K562 (cell line): Measurements from ENCODE around the gene RBMX. TPM values are rescaled to one million over a fixed set of nuclear protein-coding genes. Genes with fewer than 3 reads are reported as not detected.

ENCODE experiments used
- CBX1 ChIP-seq: sonication (generic); IDR thresholded peaks from 2 replicates; pipeline ENCODE4 v1.6.1; 2016; ENCODE audit warnings: antibody characterized with exemption, low read depth, mild to moderate bottlenecking
- CTBP1 ChIP-seq: fragments of 450-650 bp; IDR thresholded peaks from 2 replicates; pipeline ENCODE4 v1.6.1; 2016; ENCODE audit warnings: borderline replicate concordance
- DNMT1 ChIP-seq: fragments of 450-650 bp; IDR thresholded peaks from 2 replicates; pipeline ENCODE4 v1.6.1; 2016; ENCODE audit warnings: antibody characterized with exemption, mild to moderate bottlenecking
- EHMT2 ChIP-seq: fragments of 450-650 bp; IDR thresholded peaks from 2 replicates; pipeline ENCODE4 v1.6.1; 2018; ENCODE audit warnings: antibody characterized with exemption
- FIP1L1 ChIP-seq: fragments of 200-400 bp; formaldehyde crosslinking; IDR thresholded peaks from 2 replicates; pipeline ENCODE4 v1.6.1; 2018; ENCODE audit warnings: mild to moderate bottlenecking, low read depth, low read length; ENCODE audit not compliant: poor library complexity, severe bottlenecking
- GATA2 ChIP-seq: sonication (generic); formaldehyde crosslinking; IDR thresholded peaks from 2 replicates; pipeline ENCODE4 v1.4.0; 2020; ENCODE audit warnings: mild to moderate bottlenecking, missing genetic modification reagents
- GATAD2A ChIP-seq: fragments of 450-650 bp; IDR thresholded peaks from 2 replicates; pipeline ENCODE4 v1.6.1; 2017
- HNRNPL ChIP-seq: fragments of 200-400 bp; formaldehyde crosslinking; IDR thresholded peaks from 2 replicates; pipeline ENCODE4 v1.6.1; 2017; ENCODE audit warnings: low read depth, mild to moderate bottlenecking, low read length
- MTF1 ChIP-seq: fragments of 250-450 bp; sonication (Bioruptor Pico); IDR thresholded peaks from 2 replicates; pipeline ENCODE4 v1.9.0; 2021; ENCODE audit warnings: moderate library complexity, mild to moderate bottlenecking, inconsistent platforms, borderline replicate concordance
- NCOA4 ChIP-seq: fragments of 450-650 bp; IDR thresholded peaks from 2 replicates; pipeline ENCODE4 v1.6.1; 2018; ENCODE audit warnings: mild to moderate bottlenecking; ENCODE audit not compliant: partially characterized antibody
- NFATC3 ChIP-seq: fragments of 450-650 bp; IDR thresholded peaks from 2 replicates; pipeline ENCODE4 v1.6.1; 2017; ENCODE audit warnings: mild to moderate bottlenecking
- RBM14 ChIP-seq: fragments of 200-400 bp; formaldehyde crosslinking; IDR thresholded peaks from 2 replicates; pipeline ENCODE4 v1.6.1; 2018; ENCODE audit warnings: low read depth, mild to moderate bottlenecking, low read length, moderate library complexity, borderline replicate concordance; ENCODE audit not compliant: insufficient read depth
- RBM25 ChIP-seq: fragments of 200-400 bp; formaldehyde crosslinking; IDR thresholded peaks from 2 replicates; pipeline ENCODE4 v1.6.1; 2018; ENCODE audit warnings: low read length, low read depth, moderate library complexity; ENCODE audit not compliant: severe bottlenecking
- RFX5 ChIP-seq: IDR thresholded peaks from 2 replicates; pipeline ENCODE4 v1.6.1; 2011; ENCODE audit warnings: low read depth, mild to moderate bottlenecking, improper control_type of control experiment, low read length
- SRSF7 ChIP-seq: fragments of 200-400 bp; formaldehyde crosslinking; optimal IDR thresholded peaks from 2 replicates; pipeline ENCODE3; 2017; ENCODE audit warnings: mild to moderate bottlenecking, low read depth, low read length
- XRCC5 ChIP-seq: fragments of 200-400 bp; formaldehyde crosslinking; IDR thresholded peaks from 2 replicates; pipeline ENCODE4 v1.6.1; 2017; ENCODE audit warnings: low read depth, mild to moderate bottlenecking, low read length
- ZNF143 ChIP-seq: sonication (generic); formaldehyde crosslinking; IDR thresholded peaks from 2 replicates; pipeline ENCODE4 v1.9.0; 2022; ENCODE audit warnings: mild to moderate bottlenecking, missing genetic modification reagents
- ZNF347 ChIP-seq: fragments of 450-650 bp; formaldehyde crosslinking; IDR thresholded peaks from 2 replicates; pipeline ENCODE4 v1.4.0; 2020; ENCODE audit warnings: low read depth, mild to moderate bottlenecking, moderate library complexity
- ZNF586 ChIP-seq: fragments of 450-650 bp; formaldehyde crosslinking; conservative IDR thresholded peaks from 2 replicates; pipeline ENCODE4 v1.4.0; 2020; ENCODE audit warnings: mild to moderate bottlenecking, moderate library complexity
- ZNF644 ChIP-seq: fragments of 200-800 bp; sonication (Bioruptor generic); IDR thresholded peaks from 2 replicates; pipeline ENCODE4 v1.6.1; 2016; ENCODE audit warnings: low read depth, missing genetic modification characterization, missing compliant biosample characterization
- ZNF764 ChIP-seq: fragments of 250-450 bp; sonication (Bioruptor Pico); IDR thresholded peaks from 2 replicates; pipeline ENCODE4 v1.4.0; 2020; ENCODE audit warnings: low read depth, mild to moderate bottlenecking, moderate library complexity
- polyA plus RNA-seq, 8 experiments: library from polyadenylated mRNA; depleted of rRNA in 4 of 8; stranded (reverse) in 5 of 8; unstranded in 3 of 8; fragments of >200 nt; fragmentation: Nextera tagmentation in 2 of 8; fragmentation: Illumina TruSeq in 1 of 8; extraction: Ambion mirVana in 2 of 8; extraction: Trizol in 1 of 8; gene quantifications; 2 replicates each; pipeline versions ENCODE4 v1.2.1 to v1.2.3, GENCODE V29; 2011 to 2014; ENCODE audit warnings: inconsistent platforms in 1 of 8, missing spikeins in 1 of 8
- total RNA-seq, 7 experiments: library from RNA; depleted of rRNA in 6 of 7; stranded (reverse); fragments of >200 nt in 6 of 7; fragmentation: Illumina TruSeq in 2 of 7; extraction: Trizol in 2 of 7; gene quantifications; 2 replicates each; pipeline versions ENCODE4 v1.2.1 to v1.2.3, GENCODE V29; 2011 to 2021; ENCODE audit warnings: low replicate concordance in 1 of 7
- TF ChIP-seq, protein P1 (sequence below): fragments of 450-650 bp; IDR thresholded peaks from one replicate; pipeline ENCODE4 v1.6.1; 2018; ENCODE audit warnings: mild to moderate bottlenecking, moderate library complexity; ENCODE audit not compliant: partially characterized antibody
- TF ChIP-seq, protein P2 (sequence below): fragments of 250-450 bp; sonication (Bioruptor Pico); IDR thresholded peaks from 2 replicates; pipeline ENCODE4 v1.8.0; 2021; ENCODE audit warnings: moderate library complexity, mild to moderate bottlenecking, inconsistent platforms
- TF ChIP-seq, protein P3 (sequence below), 2 experiments: fragments of 450-650 bp; IDR thresholded peaks; 2 replicates each; pipeline ENCODE4 v1.6.1; 2018; ENCODE audit warnings: mild to moderate bottlenecking in 2 of 2, low read depth in 1 of 2; ENCODE audit not compliant: partially characterized antibody in 2 of 2

RBMX gene
- total and polyA plus RNA-seq, 9 of the 15 experiments (the other 6 are each of a cell fraction or from before 2014, with no cell fraction given): 405 to 671 (median 540) TPM

DNA sequence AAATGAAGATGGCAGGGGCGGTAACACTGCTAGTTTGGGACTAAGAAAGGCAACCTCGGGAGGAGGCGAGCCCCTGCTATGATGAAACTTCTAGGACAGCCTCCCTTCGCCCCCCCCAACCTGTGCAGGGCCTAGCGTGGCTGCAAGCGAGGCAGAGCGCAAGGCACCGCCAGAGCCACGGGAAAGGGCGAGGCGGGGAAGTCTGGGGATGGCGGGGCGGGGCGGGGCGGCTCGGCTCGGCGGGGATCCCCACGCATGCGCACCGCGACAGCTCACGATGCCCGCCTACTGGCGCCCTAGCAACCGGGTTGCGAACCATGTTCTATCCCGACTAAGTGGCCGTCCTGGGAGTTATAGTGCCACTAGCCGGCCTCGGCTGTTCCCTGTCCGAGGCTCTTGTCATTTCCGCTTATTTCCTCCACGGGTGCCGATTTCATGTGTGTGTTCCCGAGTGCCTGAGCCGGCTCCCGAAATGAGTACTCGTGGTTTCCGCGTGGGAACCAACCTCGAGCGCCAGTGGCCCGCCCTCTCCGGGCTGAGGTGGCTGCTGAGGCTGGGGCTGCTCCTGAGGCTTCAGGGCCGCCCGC, 28.7 kb upstream of the RBMX start (continued):
- TF ChIP-seq, protein P1, sequence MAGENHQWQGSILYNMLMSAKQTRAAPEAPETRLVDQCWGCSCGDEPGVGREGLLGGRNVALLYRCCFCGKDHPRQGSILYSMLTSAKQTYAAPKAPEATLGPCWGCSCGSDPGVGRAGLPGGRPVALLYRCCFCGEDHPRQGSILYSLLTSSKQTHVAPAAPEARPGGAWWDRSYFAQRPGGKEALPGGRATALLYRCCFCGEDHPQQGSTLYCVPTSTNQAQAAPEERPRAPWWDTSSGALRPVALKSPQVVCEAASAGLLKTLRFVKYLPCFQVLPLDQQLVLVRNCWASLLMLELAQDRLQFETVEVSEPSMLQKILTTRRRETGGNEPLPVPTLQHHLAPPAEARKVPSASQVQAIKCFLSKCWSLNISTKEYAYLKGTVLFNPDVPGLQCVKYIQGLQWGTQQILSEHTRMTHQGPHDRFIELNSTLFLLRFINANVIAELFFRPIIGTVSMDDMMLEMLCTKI: no peak
- TF ChIP-seq HNRNPL (no peak), ZNF764 (CRISPR knock-in tag) (no peak), ZNF347 (CRISPR knock-in tag) (no peak), GATA2 (CRISPR knock-in tag) (no peak), RBM14 (no peak), NFATC3 (no peak), RBM25 (no peak), GATAD2A (no peak), SRSF7 (no peak), CBX1 (no peak), NCOA4 (no peak), FIP1L1 (no peak), MTF1 (CRISPR knock-in tag) (no peak), CTBP1 (peak; percentile 82), ZNF586 (CRISPR knock-in tag) (no peak), XRCC5 (no peak), EHMT2 (no peak), RFX5 (no peak), ZNF644 (tag) (no peak), ZNF143 (CRISPR knock-in tag) (no peak), DNMT1 (no peak)
- TF ChIP-seq, protein P2, sequence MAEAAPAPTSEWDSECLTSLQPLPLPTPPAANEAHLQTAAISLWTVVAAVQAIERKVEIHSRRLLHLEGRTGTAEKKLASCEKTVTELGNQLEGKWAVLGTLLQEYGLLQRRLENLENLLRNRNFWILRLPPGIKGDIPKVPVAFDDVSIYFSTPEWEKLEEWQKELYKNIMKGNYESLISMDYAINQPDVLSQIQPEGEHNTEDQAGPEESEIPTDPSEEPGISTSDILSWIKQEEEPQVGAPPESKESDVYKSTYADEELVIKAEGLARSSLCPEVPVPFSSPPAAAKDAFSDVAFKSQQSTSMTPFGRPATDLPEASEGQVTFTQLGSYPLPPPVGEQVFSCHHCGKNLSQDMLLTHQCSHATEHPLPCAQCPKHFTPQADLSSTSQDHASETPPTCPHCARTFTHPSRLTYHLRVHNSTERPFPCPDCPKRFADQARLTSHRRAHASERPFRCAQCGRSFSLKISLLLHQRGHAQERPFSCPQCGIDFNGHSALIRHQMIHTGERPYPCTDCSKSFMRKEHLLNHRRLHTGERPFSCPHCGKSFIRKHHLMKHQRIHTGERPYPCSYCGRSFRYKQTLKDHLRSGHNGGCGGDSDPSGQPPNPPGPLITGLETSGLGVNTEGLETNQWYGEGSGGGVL: no peak
- TF ChIP-seq, protein P3, sequence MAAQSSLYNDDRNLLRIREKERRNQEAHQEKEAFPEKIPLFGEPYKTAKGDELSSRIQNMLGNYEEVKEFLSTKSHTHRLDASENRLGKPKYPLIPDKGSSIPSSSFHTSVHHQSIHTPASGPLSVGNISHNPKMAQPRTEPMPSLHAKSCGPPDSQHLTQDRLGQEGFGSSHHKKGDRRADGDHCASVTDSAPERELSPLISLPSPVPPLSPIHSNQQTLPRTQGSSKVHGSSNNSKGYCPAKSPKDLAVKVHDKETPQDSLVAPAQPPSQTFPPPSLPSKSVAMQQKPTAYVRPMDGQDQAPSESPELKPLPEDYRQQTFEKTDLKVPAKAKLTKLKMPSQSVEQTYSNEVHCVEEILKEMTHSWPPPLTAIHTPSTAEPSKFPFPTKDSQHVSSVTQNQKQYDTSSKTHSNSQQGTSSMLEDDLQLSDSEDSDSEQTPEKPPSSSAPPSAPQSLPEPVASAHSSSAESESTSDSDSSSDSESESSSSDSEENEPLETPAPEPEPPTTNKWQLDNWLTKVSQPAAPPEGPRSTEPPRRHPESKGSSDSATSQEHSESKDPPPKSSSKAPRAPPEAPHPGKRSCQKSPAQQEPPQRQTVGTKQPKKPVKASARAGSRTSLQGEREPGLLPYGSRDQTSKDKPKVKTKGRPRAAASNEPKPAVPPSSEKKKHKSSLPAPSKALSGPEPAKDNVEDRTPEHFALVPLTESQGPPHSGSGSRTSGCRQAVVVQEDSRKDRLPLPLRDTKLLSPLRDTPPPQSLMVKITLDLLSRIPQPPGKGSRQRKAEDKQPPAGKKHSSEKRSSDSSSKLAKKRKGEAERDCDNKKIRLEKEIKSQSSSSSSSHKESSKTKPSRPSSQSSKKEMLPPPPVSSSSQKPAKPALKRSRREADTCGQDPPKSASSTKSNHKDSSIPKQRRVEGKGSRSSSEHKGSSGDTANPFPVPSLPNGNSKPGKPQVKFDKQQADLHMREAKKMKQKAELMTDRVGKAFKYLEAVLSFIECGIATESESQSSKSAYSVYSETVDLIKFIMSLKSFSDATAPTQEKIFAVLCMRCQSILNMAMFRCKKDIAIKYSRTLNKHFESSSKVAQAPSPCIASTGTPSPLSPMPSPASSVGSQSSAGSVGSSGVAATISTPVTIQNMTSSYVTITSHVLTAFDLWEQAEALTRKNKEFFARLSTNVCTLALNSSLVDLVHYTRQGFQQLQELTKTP (IDR thresholded peaks at IDR 0.05; ENCODE audit: low read depth in 1 of 2, partially characterized antibody in 2 of 2): no peak
